ENCODE results near the gene HHAT.

- TF ChIP-seq POLR2A (IDR thresholded peaks at IDR 0.05; ENCODE audit: low read length) (no peak), GATA1 (IDR thresholded peaks at IDR 0.05; ENCODE audit: low read depth, low read length) (no peak)
Observed at GRCh38 chr1:210487021-210487420, 158.3 kb downstream of the HHAT start.
